GM10847 (cell line): ENCODE results near the gene PLA2G2F.

Experiments used
- POLR2A ChIP-seq: IDR thresholded peaks from 2 replicates; pipeline ENCODE4 v1.6.1; 2011; ENCODE audit not compliant: insufficient read length; ENCODE audit errors: extremely low read depth

The PLA2G2F gene

DNA sequence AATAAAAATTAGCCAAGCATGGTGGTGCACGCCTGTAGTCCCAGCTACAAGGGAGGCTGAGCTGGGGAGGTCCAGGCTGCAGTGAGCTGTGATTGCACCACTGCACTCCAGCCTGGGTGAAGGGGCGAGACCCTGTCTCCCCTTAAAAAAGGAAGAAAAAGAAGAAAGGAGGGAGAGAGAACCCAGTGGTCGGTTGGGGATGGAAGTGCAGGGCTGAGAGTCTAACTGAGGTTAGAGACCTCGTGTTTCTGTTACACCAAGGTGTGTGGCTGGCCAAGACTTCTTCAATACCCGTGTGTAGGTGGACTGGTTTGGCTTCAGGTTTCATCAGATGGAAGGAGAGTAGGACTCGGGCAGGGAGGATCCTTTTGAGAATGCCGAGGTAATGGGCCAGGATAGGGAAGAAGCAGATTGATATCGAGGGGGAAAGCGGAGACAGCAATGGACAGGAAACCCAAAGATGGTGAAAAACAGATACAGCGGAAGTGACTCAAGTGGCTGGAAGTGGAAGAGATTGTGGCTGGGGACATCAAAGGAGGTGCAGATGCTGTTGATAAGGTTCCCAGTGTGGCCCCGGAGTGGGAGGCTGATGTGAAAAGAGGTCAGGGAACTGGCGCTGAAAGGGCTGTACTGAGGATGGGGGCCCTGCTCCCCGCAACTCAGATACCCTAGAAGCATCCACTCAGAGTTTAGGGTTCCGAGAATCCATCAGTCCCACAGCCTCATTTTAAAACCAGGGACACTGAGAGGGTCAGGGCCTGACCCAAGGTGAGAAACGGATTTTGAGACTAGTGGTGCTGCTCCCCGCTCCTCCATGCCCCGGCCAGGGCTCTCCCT is 46.1 kb downstream of the PLA2G2F start:
- no peak for TF ChIP-seq POLR2A

GRCh38 chr1:20185834-20186782 is 47.0 kb downstream of the PLA2G2F start, which contains the start of the genes PLA2G2C and UBXN10:
Gene PLA2G2C, minus strand, starts transcription at chr1:20186518. Its CDS starts 9,155 bp downstream, at chr1:20177363.
Gene UBXN10, plus strand, starts transcription at chr1:20186096. Its CDS starts 4,466 bp downstream, at chr1:20190562.
- no peak for TF ChIP-seq POLR2A

GRCh38 chr1:20187103-20187812 is 48.1 kb downstream of the PLA2G2F start:
- no peak for TF ChIP-seq POLR2A

- no peak for TF ChIP-seq POLR2A
These were observed 48.8 kb downstream of the PLA2G2F start for GRCh38 chr1:20187813-20188454.

DNA sequence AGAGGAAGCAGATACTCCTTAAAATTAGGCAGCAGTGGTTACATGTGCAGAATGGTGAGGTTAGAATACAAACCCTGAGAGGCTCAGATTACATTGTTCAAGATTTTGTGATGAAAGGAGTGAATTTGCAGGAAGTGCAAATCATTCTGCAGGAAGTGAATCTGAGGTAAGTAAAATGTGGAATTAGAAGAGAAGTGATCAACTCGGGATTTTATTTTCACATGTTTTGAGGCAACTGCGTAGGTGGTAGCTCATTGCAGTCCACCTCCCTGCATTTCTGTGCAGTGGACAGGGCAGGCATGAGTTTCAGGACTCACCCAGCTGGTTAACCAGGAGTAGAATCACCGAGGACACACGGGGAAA is 49.3 kb downstream of the PLA2G2F start:
- TF ChIP-seq POLR2A: no peak

GRCh38 chr1:20189664-20190063 is 50.5 kb downstream of the PLA2G2F start:
- no peak for TF ChIP-seq POLR2A

GRCh38 chr1:20190256-20191160 is 51.4 kb downstream of the PLA2G2F start:
- no peak for TF ChIP-seq POLR2A

GRCh38 chr1:20191266-20191825 is 52.2 kb downstream of the PLA2G2F start:
- TF ChIP-seq POLR2A: no peak

GRCh38 chr1:20192364-20192763 is 53.2 kb downstream of the PLA2G2F start:
- TF ChIP-seq POLR2A: no peak

DNA sequence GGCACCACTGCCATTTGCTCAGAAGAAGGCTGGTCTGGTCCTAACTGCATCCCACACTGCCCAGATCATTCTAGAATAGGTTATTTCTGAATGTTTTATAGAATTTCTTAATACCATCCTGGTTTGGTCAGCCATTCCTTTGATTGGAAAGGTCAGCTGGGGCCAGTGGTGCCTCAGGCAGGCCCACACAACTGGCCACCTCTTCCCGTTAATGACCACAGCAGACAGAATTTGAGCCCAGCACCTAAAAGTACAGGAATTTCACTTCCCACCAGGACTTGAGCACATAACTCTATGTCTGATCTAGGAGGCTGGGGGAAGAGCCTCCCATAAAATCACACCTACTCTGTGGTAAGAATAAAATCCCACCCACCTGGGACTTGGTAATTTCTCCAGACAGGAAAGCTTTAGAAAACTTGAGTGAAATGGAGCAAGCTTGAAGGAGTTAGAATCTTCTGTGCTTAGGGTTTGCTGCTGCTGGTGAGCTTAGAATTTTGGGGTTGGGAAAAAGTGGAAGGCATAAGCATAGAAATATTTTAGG is 53.8 kb downstream of the PLA2G2F start:
- no peak for TF ChIP-seq POLR2A

DNA sequence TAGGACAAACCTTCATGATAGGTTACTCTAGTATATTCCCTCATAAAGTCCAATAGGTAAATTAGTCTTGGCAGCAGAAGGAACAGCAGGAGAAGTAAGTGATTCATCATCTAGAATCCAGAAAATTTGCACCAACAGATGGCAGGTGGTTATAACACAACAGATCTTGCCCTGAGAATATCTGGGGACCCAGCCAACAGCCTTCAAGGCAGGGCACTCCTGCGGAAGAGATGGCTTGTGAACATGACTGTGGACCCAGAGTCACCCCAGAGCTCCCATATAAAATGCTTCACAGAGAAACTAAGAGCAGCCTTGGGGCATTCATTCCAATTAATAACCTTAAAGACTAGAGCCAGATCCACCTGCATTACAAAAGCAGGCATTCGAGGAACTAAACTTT is 55.1 kb downstream of the PLA2G2F start:
- no peak for TF ChIP-seq POLR2A

DNA sequence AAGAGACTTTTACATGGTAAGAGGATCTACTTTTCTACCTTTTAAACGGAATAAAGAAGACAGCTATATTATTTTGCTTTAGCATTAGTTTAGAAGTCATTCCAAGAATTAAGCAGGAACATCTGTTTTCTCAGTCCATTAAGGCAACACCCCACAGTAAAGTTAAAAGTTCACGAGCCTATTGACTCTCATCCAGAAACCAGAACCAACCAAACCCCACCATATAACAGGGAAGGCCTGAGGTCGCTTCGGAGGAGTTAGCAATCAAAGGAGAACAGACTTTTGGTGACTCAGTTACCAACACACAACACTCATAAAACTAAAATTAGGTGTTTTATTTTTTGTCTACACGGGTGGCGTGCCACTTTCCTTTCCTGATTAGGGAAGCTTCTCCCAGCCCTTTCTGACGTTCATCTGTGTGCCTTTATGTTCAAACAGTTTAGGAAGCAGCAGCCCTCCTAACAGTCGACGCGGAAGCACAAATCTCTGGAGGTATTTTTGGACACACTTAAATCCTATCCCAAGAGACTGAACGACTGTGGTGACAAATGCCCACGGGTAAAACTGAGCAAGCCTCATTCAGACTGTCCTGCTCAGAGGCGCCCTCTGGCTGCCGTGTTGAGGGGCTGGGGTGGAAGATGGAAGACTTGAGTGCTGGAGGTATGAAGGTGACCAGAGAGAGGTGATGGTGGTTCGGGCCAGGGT is 55.8 kb downstream of the PLA2G2F start:
- TF ChIP-seq POLR2A: no peak

DNA sequence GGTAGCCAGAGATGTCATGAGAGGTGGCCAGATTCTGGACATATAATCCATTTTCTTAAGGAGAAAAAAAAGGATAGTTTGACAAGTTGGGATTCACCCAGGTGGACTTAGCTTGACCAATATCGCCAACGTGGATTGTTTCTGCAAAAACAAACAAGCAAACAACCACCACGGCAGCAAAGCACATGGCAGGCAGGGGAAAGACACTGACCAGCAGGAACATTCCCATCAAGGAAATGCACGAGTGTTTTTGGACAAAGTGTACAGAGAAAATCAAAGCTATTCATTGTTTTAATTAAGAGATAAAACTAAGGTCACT is 56.3 kb downstream of the PLA2G2F start:
- TF ChIP-seq POLR2A: no peak

- no peak for TF ChIP-seq POLR2A
These were observed 58.2 kb downstream of the PLA2G2F start for GRCh38 chr1:20197329-20197791.
